HG02678 (cell line): ENCODE results near the gene NCBP3.

Experiments used
- ATAC-seq: cut with Tn5 transposase; IDR thresholded peaks from one replicate; pipeline ENCODE4 v1.9.1; 2021; ENCODE audit warnings: mild to moderate bottlenecking, moderate library complexity; ENCODE audit not compliant: unreplicated experiment

NCBP3 gene

GRCh38 chr17:3813171-3813570 lies 32.9 kb downstream of the NCBP3 start:
- ATAC-seq: no peak

GRCh38 chr17:3812771-3813170 lies 33.3 kb downstream of the NCBP3 start:
- no peak for ATAC-seq

GRCh38 chr17:3812284-3812683 lies 33.8 kb downstream of the NCBP3 start:
- no peak for ATAC-seq

DNA sequence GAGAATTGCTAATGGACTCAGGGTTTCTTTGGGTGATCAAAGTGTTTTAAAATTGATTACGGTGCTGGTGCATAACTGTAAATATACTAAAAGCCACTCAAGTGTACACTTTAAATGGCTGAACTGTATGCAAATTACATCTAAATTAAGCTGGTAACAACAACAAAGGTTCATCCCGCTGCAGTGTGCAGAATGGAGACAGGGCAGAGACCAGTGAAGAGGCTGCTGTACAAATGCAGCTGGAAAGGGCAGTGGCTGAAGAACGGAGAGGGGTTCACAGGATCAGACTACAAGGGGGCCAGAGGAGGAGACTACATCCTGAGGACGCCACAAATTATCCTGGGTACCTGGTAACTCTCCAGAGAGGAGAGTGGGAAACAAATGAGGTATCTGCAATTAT lies 36.0 kb downstream of the NCBP3 start:
- no peak for ATAC-seq

DNA sequence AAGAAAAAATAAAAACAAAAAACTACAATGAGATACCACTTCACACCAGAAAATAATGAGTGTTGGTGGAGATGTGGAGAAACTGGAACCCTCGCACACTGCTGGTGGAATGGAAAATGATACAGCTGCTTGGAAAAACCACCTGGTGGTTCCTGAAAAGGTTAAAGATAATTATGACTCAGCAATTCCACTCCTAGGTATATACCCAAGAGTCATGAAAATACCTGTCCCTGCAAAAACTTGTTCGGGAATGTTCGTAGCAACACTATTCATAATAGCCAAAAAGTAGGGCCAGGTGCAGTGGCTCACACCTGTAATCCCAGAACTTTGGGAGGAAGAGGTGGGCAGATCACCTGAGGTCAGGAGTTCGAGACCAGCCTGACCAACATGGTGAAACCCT lies 36.9 kb downstream of the NCBP3 start:
- no peak for ATAC-seq

- no peak for ATAC-seq
These were observed 37.3 kb downstream of the NCBP3 start for GRCh38 chr17:3808701-3809100.

DNA sequence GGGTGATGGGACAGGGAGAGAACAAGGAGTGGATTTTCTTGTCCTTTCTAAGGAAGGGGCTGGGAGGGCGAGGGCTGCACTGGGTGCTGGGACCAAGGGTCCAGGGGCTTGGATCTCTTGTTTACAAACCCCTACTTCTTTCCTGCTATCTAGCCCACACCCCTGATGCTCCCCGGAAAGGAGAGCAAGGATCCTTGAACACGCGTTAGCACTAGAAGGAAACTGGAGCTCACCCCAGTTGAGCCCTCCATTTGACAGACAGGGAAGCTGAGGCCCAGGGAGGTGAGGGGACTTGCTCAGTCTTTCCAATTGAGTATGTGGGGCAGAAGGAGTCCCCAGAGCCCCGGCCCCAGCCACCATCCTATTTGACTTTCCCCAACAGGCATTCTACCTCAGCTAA lies 40.5 kb downstream of the NCBP3 start:
- no peak for ATAC-seq

DNA sequence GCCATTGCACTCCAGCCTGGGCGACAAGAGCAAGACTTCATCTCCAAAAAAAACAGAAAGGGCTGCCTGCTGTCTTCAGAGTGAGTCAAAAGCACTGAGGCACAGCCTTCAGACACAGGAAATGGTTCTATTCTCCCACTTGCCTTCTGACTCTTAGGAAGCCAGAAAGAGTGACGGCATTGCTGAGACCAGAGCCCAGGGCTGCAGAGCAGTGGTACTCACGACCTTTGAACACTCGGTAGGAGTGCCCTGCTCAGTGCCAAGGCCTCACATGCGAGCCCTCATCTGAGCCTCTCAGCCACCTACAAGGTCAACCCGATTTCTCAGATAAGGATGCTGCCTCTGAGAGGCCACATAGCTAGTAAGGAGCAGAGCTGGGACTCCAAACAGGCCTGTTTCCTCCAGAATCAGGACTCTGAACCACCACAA lies 41.5 kb downstream of the NCBP3 start:
- no peak for ATAC-seq

GRCh38 chr17:3803308-3803640 lies 42.8 kb downstream of the NCBP3 start:
- ATAC-seq: no peak

DNA sequence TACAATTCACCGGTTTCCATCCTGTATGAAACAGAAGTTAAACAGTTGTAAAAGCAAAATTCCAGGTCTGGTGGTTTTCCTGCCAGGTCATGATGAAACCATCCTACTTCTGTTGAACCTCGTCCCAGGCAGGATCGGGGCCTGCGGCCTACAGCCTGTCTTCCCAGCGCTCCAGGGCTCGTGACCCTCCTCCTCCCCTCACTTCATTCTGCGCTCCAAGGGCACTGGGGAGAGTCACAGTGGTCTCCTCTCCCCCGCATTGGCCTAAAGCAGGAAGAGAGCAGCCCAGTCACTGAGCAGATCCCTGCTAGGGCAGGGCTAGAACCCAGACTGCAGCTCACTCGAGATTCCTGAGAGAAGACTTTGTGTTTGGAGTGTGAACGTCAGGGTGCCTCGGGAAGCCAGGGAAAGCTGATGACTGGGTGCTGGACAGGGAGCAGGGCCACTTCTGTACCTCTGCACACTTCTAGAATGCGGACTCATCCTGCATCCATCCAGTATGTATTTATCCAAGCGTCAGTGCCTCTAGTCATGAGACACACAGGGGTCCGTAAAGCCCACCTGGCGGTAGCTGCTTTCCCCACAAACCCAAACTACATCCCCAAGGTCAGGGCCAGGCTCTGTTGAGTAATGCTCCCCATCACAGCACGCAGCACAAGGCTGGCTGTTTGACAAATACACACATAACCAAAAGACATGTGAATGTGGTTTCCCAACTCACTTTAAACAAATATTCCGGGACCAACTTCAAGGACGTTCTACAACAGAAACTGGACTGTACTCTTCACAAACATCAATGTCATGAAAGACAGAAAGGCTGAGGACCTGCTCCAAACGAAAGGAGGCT lies 43.4 kb downstream of the NCBP3 start:
- no peak for ATAC-seq

DNA sequence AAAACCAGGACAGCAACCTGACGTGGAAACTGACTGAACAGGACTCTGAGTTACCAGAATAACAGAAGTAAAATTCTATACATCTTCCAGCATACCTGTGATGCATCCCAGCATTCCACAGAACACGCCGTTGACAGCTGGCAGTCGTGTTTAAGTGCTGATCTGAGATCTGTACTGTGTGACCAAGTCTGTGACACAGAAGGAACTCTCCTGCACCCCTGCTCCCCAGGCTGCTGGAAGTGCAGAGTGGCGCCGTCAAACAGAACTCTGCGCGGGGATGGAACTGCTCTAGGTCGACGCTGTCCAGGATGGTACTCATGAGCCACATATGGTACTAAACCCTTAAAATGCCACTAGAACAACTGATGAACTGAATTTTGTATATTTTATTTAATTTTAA lies 44.3 kb downstream of the NCBP3 start:
- ATAC-seq: no peak

DNA sequence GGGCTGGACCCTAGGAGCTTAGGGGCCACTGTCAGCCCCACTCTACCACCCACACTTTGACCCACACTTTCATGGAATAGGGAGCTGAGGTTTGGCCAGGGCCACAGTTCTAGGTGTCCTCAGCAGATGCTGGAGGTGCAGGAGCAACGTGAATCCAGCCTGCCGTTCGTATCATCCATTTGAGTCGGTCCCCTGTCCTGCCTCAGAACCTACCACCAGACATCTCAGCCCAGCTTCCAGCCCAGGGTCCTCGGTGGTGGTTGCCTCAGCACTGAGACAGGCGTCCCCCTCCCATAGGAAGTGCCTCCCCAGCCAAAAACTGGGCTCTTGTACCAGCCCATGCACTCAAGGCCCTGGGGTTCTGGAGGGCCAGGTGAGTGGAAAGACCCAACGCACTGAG lies 44.7 kb downstream of the NCBP3 start:
- no peak for ATAC-seq

DNA sequence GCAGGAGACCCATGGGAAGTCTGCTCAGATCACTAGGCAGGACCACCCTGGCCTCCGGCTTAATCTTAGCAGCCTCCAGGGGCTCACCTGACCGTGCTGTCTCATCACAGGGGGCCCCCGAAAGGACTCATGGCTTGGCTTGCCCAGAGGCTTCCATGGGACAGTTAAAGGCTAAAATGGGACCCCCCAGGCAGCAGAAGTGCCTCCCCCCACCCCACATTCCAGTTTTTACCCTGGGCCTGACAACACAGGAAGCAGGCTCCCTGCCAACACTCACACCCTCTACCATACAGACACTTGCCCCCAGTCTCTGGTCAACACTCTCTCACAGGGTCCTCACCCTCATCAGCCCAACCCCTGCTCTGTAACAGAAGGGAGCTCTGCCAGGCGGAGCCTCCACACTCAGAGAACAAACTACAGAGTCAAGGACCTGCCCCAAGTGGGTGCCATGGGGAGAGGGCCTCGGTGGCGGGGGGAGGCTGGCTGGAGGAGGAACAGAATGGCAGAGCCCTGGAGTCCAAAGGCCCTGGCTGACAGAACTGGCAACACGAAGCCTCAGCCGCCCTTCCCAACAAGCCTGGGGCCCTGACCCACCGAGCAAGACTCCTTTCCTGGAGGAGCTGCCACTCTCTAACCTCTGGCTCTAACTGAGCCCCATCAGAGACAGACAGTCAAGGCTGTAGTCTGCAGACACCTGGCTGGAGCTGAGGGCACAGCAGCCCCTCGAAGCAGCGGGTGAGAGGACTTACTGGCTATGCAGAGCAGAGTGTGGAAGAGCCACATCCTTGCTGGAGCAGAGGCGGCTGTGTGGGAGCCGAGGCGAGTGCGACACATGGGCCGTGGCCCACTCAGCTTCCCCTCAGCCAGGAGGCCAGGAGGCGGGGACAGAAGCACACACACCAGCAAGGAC lies 45.4 kb downstream of the NCBP3 start, which contains the start of gene ITGAE:
Gene ITGAE, minus strand, starts transcription at position 827 of the 910 bp plus-strand sequence. Its CDS starts 44 bp downstream, at position 783.
- ATAC-seq: no peak

DNA sequence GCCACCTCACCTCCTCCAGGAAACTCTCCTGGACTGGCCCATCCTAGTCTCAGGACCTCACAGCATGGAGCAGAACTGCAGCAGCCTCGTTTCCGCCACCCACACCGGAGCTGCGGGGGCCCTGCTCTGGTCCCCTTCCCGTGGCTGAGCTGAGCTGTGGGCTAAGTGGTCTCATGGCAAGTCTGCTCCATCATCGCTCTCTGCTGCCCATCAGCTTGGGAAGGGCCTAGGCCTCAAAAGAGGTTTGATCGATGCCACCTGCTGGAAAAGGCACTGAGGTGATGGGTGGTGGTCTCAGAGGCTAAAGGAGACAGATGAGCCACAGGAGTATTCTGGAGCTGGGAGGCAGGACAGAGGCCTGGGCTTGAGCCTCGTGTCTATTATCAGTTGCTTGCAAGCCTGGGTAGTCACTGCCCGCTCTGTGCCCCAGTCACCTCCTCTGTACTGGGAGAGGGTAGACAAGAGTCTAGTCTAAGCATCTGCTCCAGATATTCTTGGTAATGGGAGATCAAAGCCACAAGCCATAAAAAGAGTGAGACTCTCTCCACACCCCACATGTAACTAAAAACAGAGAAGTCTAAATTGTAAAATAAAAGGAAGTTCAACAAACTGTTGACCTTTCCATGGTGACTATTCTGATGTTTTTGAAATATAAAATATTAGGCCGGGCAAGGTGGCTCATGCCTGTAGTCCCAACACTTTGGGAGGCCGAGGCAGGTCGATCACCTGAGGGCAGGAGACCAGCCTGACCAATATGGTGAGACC lies 46.7 kb downstream of the NCBP3 start:
- ATAC-seq: no peak

GRCh38 chr17:3798273-3799180 lies 47.5 kb downstream of the NCBP3 start:
- no peak for ATAC-seq

DNA sequence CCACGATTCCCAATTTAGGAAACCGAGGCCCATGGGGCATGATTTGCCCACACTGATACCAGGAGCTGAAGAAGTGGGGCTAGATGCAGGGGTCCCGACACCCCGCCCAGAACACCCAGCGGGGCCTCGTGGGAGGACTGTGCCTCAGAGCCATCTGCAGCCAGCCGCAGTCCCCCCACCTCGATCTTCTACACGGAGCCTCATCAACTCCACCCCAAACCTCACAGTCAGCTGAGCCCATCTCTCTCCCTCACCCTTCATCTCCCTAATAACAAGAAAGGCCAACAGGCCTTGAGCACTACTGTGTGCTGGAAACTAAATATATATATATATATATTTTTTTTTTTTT lies 49.2 kb downstream of the NCBP3 start:
- ATAC-seq: peak; percentile 36

DNA sequence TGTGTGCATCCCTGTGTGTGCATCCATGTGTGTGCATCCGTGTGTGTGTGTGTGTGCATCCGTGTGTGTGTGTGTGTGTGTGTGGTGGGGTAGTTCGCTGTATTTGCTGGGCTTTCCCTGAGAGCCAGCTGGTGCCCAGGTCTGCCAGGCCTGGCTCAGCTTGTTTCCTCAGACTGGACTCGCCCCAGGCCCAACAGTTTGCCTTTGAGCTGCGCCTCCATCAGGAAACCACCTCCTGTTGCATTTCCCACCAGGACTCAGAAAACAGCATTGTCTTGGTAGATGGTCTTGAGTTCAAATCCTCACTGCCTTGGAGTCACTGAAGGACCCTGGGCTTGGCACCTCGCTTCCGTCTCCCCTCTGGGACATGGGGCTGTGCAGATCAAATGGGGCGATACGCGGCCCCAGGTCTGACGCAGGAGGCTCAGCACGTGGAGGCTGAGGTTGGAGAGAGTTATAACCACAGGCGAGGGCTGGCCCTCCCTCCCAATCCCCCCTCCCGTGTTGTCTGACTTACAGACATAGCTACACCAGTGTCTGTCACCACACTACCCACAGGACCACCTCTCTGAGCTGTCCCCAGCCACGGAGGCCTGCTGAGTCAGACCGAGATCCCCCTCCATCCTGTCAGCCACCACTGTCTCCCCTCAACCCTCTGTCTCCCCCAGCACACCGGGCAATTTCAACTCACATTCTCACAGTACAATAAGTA lies 49.8 kb downstream of the NCBP3 start:
- ATAC-seq: peak; percentile 73

DNA sequence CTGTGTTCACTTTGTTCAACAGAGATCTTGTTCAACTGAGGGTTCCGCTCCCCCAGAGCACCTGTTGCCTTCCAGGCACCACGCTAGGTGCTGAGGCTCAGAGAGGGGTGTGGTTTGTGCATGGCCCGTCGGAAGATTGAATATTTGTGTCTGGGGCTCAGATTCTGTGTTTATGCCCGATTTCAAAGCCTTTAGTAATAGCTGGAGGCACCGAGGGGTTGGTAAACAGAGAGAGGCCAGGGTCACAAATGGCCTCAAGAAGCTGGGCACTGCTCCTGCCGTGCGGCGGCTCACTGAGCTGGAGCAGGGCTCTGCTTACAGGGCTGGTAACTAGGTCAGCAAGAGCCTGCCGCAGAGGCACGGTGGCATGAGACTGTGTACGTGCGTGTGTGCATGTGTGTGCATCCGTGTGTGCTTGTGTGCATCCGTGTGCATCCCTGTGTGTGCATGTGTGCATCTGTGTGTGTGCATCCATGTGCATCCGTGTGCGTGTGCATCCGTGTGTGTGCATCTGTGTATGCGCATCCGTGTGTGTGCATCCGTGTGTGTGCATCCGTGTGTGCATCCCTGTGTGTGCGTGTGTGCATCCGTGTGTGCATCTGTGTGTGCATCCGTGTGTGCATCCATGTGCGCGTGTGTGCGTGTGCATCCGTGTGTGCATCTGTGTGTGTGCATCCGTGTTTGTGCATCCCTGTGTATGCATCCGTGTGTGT lies 50.5 kb downstream of the NCBP3 start:
- no peak for ATAC-seq
